Hepatocyte (in vitro differentiated cells): ENCODE results near the gene SLC35F5.

Source experiments
- EZH2 ChIP-seq: fragments of 200-600 bp; sonication (generic); IDR thresholded peaks from 2 replicates; pipeline ENCODE4 v1.6.1; 2016; ENCODE audit warnings: antibody characterized with exemption, mild to moderate bottlenecking, borderline replicate concordance
- EZH2phosphoT487 ChIP-seq: fragments of 200-600 bp; sonication (generic); IDR thresholded peaks from one replicate; pipeline ENCODE4 v1.6.1; 2018; ENCODE audit warnings: antibody characterized with exemption, mild to moderate bottlenecking, low read depth, moderate library complexity; ENCODE audit not compliant: unreplicated experiment, severe bottlenecking
- TF ChIP-seq, protein P1 (sequence below): fragments of 200-600 bp; sonication (generic); IDR thresholded peaks from 2 replicates; pipeline ENCODE4 v1.5.1; 2016; ENCODE audit warnings: antibody characterized with exemption, mild to moderate bottlenecking; ENCODE audit not compliant: poor library complexity

DNA sequence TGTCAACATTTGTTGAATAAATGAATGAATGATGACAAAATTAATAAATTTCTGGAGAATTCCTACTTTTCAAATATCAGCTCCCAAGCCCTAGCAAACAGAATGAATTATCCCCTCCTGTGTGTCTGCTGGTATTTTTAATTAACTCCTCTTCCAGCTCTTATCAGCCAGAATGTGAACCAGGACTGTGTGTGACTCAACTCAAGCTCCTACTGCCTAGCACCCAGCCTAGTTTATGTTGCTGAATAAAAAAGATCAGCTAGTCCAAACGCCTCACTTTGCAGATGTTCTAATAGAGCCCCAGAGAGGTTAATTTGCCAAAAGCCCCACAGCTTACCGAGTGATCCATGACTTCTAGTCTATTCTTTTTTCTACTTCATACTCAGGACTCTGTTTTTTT lies 79.1 kb downstream of the SLC35F5 start:
- TF ChIP-seq, protein P1, sequence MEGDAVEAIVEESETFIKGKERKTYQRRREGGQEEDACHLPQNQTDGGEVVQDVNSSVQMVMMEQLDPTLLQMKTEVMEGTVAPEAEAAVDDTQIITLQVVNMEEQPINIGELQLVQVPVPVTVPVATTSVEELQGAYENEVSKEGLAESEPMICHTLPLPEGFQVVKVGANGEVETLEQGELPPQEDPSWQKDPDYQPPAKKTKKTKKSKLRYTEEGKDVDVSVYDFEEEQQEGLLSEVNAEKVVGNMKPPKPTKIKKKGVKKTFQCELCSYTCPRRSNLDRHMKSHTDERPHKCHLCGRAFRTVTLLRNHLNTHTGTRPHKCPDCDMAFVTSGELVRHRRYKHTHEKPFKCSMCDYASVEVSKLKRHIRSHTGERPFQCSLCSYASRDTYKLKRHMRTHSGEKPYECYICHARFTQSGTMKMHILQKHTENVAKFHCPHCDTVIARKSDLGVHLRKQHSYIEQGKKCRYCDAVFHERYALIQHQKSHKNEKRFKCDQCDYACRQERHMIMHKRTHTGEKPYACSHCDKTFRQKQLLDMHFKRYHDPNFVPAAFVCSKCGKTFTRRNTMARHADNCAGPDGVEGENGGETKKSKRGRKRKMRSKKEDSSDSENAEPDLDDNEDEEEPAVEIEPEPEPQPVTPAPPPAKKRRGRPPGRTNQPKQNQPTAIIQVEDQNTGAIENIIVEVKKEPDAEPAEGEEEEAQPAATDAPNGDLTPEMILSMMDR: no peak
- TF ChIP-seq EZH2 (no peak), EZH2phosphoT487 (no peak)
